K562 (cell line): ENCODE measurements around the gene PCARE. TPM values are rescaled to one million over a fixed set of nuclear protein-coding genes. Genes with fewer than 3 reads are reported as not detected.

Source experiments
- ATAC-seq: fragments of 200-7000 bp; cut with Tn5 transposase; 3 replicates; pipeline ENCODE4 v1.9.1; 2020; ENCODE audit warnings: moderate library complexity
- BruUV-seq: library from RNA; stranded (reverse); fragments of 400-500 nt; replicated peaks from 2 replicates; lab custom pipeline; 2021; lab: Mats Ljungman, UMichigan
- CTCF ChIA-PET: fragments of 300-600 bp; formaldehyde crosslinking; extraction: SDS; loops from one replicate; lab custom pipeline; 2021; ENCODE audit warnings: low intra/inter-chr PET ratio; lab: Yijun Ruan, JAX
- POLR2A ChIA-PET: fragments of 300-600, 350-650 bp; sonication (Branson Sonifier 250); formaldehyde crosslinking; extraction: SDS; loops from one replicate; lab custom pipeline; 2021; ENCODE audit warnings: antibody characterized with exemption, inconsistent platforms; lab: Yijun Ruan, JAX
- DNase-seq, 4 experiments: peaks; one replicate each; pipeline versions ENCODE4 v3.0.0 to v3.0.0-alpha.2; 2011 to 2018; ENCODE audit warnings: low spot score in 3 of 4, mixed read lengths in 3 of 4; ENCODE audit errors: extremely low read depth in 1 of 4
- FAIRE-seq: peaks from 2 replicates; lab custom pipeline; 2011; peaks lifted over from hg19 to GRCh38; lab: Jason Lieb, UNC
- H2AFZ ChIP-seq: 2 replicates; pipeline ENCODE4 v1.6.0; 2011; ENCODE audit warnings: low read depth, low read length, control low read depth, inconsistent platforms
- H3K27ac ChIP-seq: fragments of 200-600 bp; 3 replicates; pipeline ENCODE4 v1.8.0; 2011; ENCODE audit warnings: low read depth, mild to moderate bottlenecking, control low read depth, inconsistent platforms, low read length, moderate library complexity, mixed read lengths; ENCODE audit errors: extremely low read depth
- H3K27me3 ChIP-seq, 2 experiments: fragments of 300-600 bp in 1 of 2; 2 replicates in 1 of 2; 3 replicates in 1 of 2; pipeline versions ENCODE4 v1.6.0 to v1.8.0; 2011; ENCODE audit warnings: inconsistent platforms in 2 of 2, low read length in 2 of 2, mild to moderate bottlenecking in 1 of 2, mixed read lengths in 1 of 2, moderate library complexity in 1 of 2; ENCODE audit not compliant: control insufficient read depth in 2 of 2, insufficient read depth in 2 of 2
- H3K36me3 ChIP-seq: fragments of 300-600 bp; 3 replicates; pipeline ENCODE4 v1.8.0; 2011; ENCODE audit warnings: mild to moderate bottlenecking, low read length, inconsistent platforms; ENCODE audit not compliant: control insufficient read depth, insufficient read depth
- H3K4me1 ChIP-seq, 2 experiments: fragments of 200-600 bp in 1 of 2; replicated peaks in 1 of 2; 2 replicates in 1 of 2; 3 replicates in 1 of 2; pipeline versions ENCODE4 v1.5.1 to v1.8.0; 2011; ENCODE audit warnings: inconsistent platforms in 2 of 2, low read length in 2 of 2, mild to moderate bottlenecking in 1 of 2, mixed read lengths in 1 of 2, moderate library complexity in 1 of 2; ENCODE audit not compliant: control insufficient read depth in 2 of 2, insufficient read depth in 2 of 2
- H3K4me2 ChIP-seq: 2 replicates; pipeline ENCODE4 v1.6.1; 2011; ENCODE audit warnings: low read length, control low read depth, inconsistent platforms, mixed read lengths; ENCODE audit not compliant: insufficient read depth
- H3K4me3 ChIP-seq: fragments of 200-600 bp; sonication (generic), shearing (Covaris generic); 2 replicates; pipeline ENCODE4 v1.5.1; 2016; ENCODE audit warnings: control low read depth, inconsistent platforms
- H3K79me2 ChIP-seq: fragments of 200-600 bp; 3 replicates; pipeline ENCODE4 v1.8.0; 2011; ENCODE audit warnings: low read length, inconsistent platforms; ENCODE audit not compliant: control insufficient read depth, insufficient read depth
- H3K9ac ChIP-seq, 2 experiments: 2 replicates each; pipeline versions ENCODE4 v1.6.0 to v1.6.1; 2011; ENCODE audit warnings: low read depth in 2 of 2, low read length in 2 of 2, control low read depth in 1 of 2, inconsistent platforms in 1 of 2, mild to moderate bottlenecking in 1 of 2, mixed read lengths in 1 of 2; ENCODE audit not compliant: insufficient read depth in 1 of 2
- H3K9me1 ChIP-seq: one replicate; pipeline ENCODE4 v1.6.0; 2011; ENCODE audit warnings: inconsistent platforms, mild to moderate bottlenecking, low read length, moderate library complexity; ENCODE audit not compliant: control insufficient read depth, insufficient read depth
- H3K9me3 ChIP-seq: replicated peaks from 2 replicates; pipeline ENCODE4 v1.5.1; 2011; ENCODE audit warnings: low read depth, low read length, inconsistent platforms; ENCODE audit not compliant: control insufficient read depth, insufficient read depth
- H4K20me1 ChIP-seq: replicated peaks from 2 replicates; pipeline ENCODE4 v1.6.1; 2011; ENCODE audit warnings: low read length, inconsistent platforms, mixed read lengths; ENCODE audit not compliant: control insufficient read depth, insufficient read depth
- FOS ChIP-seq: IDR thresholded peaks from 3 replicates; pipeline ENCODE4 v1.6.1; 2011; ENCODE audit not compliant: insufficient read length; ENCODE audit errors: extremely low read depth
- PTTG1 ChIP-seq: fragments of 450-650 bp; IDR thresholded peaks from 2 replicates; pipeline ENCODE4 v1.6.1; 2016; ENCODE audit warnings: low read depth, mild to moderate bottlenecking, missing genetic modification characterization, missing compliant biosample characterization
- SAFB ChIP-seq: fragments of 200-400 bp; formaldehyde crosslinking; IDR thresholded peaks from 2 replicates; pipeline ENCODE4 v1.6.1; 2017; ENCODE audit warnings: low read depth, low read length, borderline replicate concordance
- ZKSCAN1 ChIP-seq: fragments of 150-350 bp; IDR thresholded peaks from 2 replicates; pipeline ENCODE4 v1.6.1; 2016; ENCODE audit warnings: low read depth, low read length
- ZNF121 ChIP-seq: sonication (generic); formaldehyde crosslinking; conservative IDR thresholded peaks from 2 replicates; pipeline ENCODE4 v1.8.0; 2022; ENCODE audit warnings: missing genetic modification reagents
- ZNF140 ChIP-seq: fragments of 250-450 bp; sonication (Bioruptor Pico); IDR thresholded peaks from 2 replicates; pipeline ENCODE4 v1.8.0; 2021; ENCODE audit warnings: moderate library complexity, mild to moderate bottlenecking, inconsistent platforms
- WGBS: fragments of 100-300 bp; shearing (Covaris generic); methylation state at CpG from one replicate; pipeline ENCODE4 v1.1.6; 2016; ENCODE audit warnings: low coverage, mixed read lengths; ENCODE audit not compliant: insufficient coverage; ENCODE audit errors: missing lambda C conversion rate; 5-methylcytosine and 5-hydroxymethylcytosine counted together
- in situ Hi-C: fragments of 300-500 bp; cut with MboI; formaldehyde crosslinking; loops from 4 replicates; pipeline ENCODE4 v1.15.0; 2018; ENCODE audit warnings: inconsistent platforms, mixed read lengths
- intact Hi-C: fragments of 100-400 bp; cut with micrococcal nuclease; formaldehyde crosslinking; loops from 2 replicates; pipeline ENCODE4 v1.14.2; 2022
- polyA plus RNA-seq, 8 experiments: library from polyadenylated mRNA; depleted of rRNA in 4 of 8; stranded (reverse) in 5 of 8; unstranded in 3 of 8; fragments of >200 nt; fragmentation: Nextera tagmentation in 2 of 8; fragmentation: Illumina TruSeq in 1 of 8; extraction: Ambion mirVana in 2 of 8; extraction: Trizol in 1 of 8; gene quantifications; 2 replicates each; pipeline versions ENCODE4 v1.2.1 to v1.2.3, GENCODE V29; 2011 to 2014; ENCODE audit warnings: inconsistent platforms in 1 of 8, missing spikeins in 1 of 8
- total RNA-seq, 7 experiments: library from RNA; depleted of rRNA in 6 of 7; stranded (reverse); fragments of >200 nt in 6 of 7; fragmentation: Illumina TruSeq in 2 of 7; extraction: Trizol in 2 of 7; gene quantifications; 2 replicates each; pipeline versions ENCODE4 v1.2.1 to v1.2.3, GENCODE V29; 2011 to 2021; ENCODE audit warnings: low replicate concordance in 1 of 7
- TF ChIP-seq, protein P1 (sequence below): sonication (generic); formaldehyde crosslinking; IDR thresholded peaks from 2 replicates; pipeline ENCODE4 v1.8.1; 2023; ENCODE audit warnings: mild to moderate bottlenecking, missing genetic modification reagents
- TF ChIP-seq, protein P2 (sequence below): sonication (generic); formaldehyde crosslinking; IDR thresholded peaks from 2 replicates; pipeline ENCODE4 v1.8.1; 2023; ENCODE audit warnings: mild to moderate bottlenecking, missing genetic modification reagents

The PCARE gene
- total and polyA plus RNA-seq, 9 of the 15 experiments (the other 6 are each of a cell fraction or from before 2014, with no cell fraction given), result not detected

DNA sequence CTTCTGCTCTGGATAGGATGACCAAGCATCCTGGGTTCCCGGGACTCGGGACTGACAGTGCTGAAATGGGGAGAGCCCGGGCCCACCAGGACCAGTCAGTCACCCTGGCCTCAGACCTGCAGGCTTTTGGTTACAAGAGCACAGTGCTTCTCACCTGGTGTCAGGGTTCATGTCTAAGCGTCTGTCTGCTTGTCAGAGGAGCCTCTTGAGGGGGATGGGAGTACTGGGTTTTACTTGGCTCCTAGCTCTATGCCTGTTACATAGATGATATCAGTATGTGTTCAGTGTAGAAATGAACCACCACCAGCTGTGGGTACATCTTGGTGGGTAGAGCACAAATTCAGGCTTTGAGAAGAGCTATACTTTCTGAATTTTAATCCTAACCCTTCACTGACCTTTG, 29.9 kb downstream of the PCARE start:
- no peak overlapping the region; a peak in 1 of 4 replicates for H3K9ac ChIP-seq
- intact Hi-C loops (no loop called here), in situ Hi-C loops (no loop called here)
- no peaks in the 10 kb centered on the region for H3K9me3 ChIP-seq
- FAIRE-seq, result no peak
- no peaks in the 10 kb centered on the region for H3K9me1 ChIP-seq
- H4K20me1 ChIP-seq, result no peaks in the 10 kb centered on the region
- ChIA-PET POLR2A (interaction anchor here (0.6 kb wide), 1 partner anchor 221 kb away, joined by 3 read pairs; no protein-coding TSS in a partner anchor), CTCF (no interaction called here)
- H3K36me3 ChIP-seq, result no peaks in the 10 kb centered on the region
- no peaks in the 10 kb centered on the region for H3K79me2 ChIP-seq
- no peak overlapping the region for H2AFZ ChIP-seq
- no TSS peak for BruUV-seq
- no peak for ATAC-seq
- 0% methylated on average over 4 of the region's 4 CpGs for WGBS
- H3K27ac ChIP-seq, result no peak overlapping the region
- no peak for DNase-seq
- no peak overlapping the region for H3K4me2 ChIP-seq
- H3K4me1 ChIP-seq, result no peaks in the 10 kb centered on the region; a peak in 1 of 5 replicates
- no peak overlapping the region for H3K4me3 ChIP-seq
- no peak for TF ChIP-seq PTTG1 (tag)
- no peak for TF ChIP-seq ZNF121 (CRISPR knock-in tag)
- TF ChIP-seq, protein P1, sequence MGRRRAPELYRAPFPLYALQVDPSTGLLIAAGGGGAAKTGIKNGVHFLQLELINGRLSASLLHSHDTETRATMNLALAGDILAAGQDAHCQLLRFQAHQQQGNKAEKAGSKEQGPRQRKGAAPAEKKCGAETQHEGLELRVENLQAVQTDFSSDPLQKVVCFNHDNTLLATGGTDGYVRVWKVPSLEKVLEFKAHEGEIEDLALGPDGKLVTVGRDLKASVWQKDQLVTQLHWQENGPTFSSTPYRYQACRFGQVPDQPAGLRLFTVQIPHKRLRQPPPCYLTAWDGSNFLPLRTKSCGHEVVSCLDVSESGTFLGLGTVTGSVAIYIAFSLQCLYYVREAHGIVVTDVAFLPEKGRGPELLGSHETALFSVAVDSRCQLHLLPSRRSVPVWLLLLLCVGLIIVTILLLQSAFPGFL (CRISPR knock-in tag), result no peak
- TF ChIP-seq, protein P2, sequence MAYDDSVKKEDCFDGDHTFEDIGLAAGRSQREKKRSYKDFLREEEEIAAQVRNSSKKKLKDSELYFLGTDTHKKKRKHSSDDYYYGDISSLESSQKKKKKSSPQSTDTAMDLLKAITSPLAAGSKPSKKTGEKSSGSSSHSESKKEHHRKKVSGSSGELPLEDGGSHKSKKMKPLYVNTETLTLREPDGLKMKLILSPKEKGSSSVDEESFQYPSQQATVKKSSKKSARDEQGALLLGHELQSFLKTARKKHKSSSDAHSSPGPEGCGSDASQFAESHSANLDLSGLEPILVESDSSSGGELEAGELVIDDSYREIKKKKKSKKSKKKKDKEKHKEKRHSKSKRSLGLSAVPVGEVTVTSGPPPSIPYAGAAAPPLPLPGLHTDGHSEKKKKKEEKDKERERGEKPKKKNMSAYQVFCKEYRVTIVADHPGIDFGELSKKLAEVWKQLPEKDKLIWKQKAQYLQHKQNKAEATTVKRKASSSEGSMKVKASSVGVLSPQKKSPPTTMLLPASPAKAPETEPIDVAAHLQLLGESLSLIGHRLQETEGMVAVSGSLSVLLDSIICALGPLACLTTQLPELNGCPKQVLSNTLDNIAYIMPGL (CRISPR knock-in tag), result no peak
- TF ChIP-seq FOS, result no peak
- no peak for TF ChIP-seq ZKSCAN1
- TF ChIP-seq ZNF140, result no peak
- TF ChIP-seq SAFB, result no peak
- peaks cover 14 to 44% of the 10 kb centered on the region in 2 experiments; a peak in 4 of 5 replicates for H3K27me3 ChIP-seq
